ENCODE measurements around the gene AKT2.

The AKT2 gene

GRCh38 chr19:40249201-40249600 lies 35.9 kb downstream of the AKT2 start:
- no peak for DNase-seq

DNA sequence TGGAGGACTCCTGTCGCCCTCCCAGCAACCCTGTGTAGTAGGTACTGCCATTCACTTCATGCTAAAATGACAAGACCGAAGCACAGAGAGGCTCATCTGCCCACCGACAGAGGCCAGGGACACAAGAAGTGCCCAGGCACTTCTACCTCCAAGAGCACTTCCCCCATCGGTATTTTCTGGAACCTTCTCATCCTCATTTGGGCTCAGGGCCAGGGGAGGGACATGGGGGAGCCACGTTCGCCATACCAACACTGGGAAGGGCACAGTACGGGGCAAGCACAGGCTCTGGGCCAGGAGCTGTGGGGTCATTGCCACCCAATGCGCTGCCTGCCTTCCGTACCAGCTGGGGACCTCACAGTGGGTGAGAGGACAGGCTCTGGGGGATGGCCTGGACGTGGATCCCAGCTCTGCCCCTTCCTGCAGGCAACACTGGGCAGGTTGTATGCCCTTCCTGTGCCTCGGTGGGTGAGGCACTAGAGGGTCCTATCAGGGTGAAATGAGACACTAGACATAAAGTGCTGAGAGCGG lies 37.3 kb downstream of the AKT2 start:
- no peak for DNase-seq

- DNase-seq = no peak
Observed at GRCh38 chr19:40247178-40247577, 38.0 kb downstream of the AKT2 start.

- DNase-seq = no peak
Observed at GRCh38 chr19:40246292-40247073, 38.7 kb downstream of the AKT2 start.

DNA sequence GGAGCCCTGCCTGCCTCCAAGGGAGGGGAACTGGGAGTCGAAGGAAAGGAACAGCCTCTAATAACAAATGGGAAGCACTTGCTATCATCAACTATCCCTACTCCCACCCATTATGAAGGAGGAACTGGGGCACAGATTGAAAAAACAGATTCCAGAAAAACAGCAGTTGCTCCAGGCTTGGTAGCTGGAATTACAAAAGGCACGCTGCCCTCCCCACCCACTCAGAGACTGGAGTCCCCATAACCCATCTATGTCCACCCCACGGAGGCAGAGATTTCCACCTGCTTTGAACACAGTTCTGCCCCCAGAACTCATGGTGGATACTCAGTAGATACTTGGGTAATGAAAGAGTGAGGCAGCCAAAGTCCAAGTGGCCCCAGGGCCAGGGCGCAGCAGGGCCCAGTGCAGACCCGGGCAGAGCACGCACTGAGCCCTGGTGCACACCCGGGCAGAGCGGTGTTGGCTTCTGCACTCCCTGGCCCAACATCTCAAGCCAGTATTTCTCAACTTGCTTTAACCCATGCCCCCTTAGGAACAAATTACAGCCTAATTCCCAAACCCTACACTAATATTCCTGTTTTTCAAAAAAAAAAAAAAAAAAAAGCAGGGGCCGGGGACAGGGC lies 39.5 kb downstream of the AKT2 start:
- DNase-seq = no peak

DNA sequence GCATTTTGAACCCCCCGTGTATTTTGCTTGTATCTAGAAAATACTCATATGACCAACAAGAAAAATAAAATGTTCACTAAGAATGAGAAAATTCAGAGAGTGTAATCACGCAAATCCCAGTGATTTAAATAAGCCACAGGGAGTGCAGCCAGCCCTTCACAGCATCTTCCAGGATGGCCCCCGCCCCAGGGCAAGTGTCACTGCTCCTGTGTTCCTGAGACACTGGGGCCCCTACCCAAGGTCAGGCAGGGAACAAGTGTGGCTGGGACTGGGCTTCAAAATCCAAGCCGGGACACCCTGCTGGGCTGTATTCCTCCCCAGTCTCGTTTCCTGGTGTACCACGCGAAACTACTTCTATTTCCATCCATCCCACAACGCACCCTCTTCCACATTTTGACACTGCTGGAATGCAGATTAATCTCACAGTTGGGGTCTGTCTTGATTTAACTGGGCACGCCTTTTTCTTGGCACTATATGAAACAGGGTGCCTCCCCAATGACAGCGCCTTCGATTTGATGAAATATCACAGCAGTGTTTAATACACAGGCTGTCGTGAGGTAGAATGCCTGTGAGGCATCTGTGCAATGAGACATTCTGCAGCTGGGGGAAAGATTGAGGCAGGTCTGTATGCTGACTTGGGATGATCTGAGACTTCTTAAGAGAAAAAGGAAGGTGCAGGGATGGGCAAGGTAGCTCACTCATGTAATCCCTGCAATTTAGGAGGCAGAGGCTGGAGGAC lies 40.4 kb downstream of the AKT2 start:
- DNase-seq = no peak

- no peak for DNase-seq
Observed at GRCh38 chr19:40243181-40243580, 42.0 kb downstream of the AKT2 start.

GRCh38 chr19:40242480-40242879 lies 42.7 kb downstream of the AKT2 start:
- DNase-seq = no peak

DNA sequence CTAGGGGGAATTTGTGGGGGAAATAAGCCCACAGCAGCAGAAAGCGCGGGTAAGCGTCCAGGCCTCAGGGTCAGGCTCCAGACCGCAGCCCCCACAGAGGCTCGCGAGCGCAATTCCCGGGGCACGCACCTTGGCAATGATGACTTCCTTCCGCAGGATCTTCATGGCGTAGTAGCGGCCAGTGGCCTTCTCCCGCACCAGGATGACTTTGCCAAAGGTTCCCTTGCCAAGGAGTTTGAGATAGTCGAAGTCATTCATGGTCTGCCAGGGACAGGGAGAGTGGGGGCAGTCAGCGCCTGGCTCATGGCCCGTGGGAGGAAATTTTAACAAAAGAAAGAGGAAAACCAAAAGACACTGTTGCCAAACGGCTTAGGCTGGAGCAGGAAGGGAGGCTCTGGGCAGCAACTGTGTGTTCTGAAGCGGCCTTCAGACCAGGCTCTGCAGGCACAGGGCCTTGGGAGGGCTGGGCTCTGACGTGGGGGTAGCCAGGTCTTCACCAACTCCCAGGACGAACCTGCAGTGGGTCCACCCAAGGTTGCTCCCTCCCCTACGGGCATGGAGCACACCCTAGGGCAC lies 43.2 kb downstream of the AKT2 start:
- no peak for DNase-seq

DNA sequence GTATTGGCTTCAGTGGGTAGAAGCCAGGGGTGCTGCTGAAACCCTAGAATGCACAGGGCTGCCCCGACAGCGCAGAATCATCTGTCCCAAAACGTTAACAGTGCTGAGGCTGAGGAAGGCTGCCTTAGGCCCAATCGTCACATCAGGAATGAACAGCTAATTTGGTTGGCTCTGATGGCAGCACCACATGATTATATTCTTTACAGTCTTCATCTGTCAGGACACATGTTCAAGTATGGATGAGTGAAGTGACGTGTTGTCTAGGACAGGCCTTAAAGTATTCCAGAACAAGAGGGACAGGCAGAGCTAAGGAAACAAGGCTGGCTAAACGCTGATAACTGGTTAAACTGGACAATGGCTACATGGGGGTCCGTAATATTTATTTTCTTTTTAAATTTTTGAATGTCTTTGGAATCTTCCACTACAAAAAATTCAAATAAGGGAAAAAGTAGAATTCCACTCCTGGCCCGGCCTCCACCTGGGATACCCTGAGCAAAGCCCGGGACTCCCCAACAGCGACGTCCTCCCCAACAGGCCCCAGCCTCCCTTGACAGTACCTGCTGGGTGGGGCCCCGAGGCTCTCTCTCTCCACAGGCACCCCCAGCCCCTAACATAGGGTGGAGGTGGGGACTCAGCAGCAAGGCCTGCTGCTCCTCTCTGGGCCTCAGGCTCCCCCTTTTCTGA lies 43.9 kb downstream of the AKT2 start:
- DNase-seq = no peak

- DNase-seq = no peak
Observed at GRCh38 chr19:40240332-40240731, 44.8 kb downstream of the AKT2 start.

- no peak for DNase-seq
Observed at GRCh38 chr19:40239415-40240226, 45.5 kb downstream of the AKT2 start.

DNA sequence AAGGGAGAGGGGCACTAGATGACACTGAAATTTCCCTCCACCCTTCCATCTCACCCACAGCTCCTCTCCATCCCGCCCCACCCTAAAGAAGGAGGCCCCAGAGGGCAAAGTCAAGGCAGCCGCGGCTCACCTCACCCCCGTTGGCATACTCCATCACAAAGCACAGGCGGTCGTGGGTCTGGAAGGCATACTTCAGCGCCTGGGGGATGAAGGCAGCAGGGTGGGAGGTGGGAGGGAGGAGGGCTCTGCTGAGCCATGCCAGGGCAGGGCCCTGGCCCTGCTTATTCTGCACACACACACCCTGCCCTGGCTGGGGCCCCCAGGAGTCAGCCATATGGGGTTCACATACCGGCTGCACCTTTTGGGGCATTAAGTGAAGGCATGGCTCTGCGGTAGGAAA lies 46.4 kb downstream of the AKT2 start:
- DNase-seq = no peak

DNA sequence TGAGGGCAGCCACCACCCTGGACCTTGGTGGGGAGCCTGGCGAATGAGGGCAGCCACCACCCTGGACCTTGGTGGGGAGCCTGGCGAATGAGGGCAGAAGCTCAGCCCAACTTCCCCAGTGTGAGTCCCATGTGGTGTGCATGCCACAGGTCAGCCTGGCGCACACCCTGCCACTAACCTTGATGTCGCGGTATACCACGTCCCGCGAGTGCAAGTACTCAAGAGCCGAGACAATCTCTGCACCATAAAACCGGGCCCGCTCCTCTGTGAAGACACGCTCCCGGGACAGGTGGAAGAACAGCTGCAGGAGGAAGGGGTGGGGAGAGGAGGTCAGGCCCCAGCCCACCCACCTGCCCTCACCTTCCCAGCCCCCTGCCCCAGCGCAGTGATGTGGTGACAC lies 47.4 kb downstream of the AKT2 start:
- no peak for DNase-seq

DNA sequence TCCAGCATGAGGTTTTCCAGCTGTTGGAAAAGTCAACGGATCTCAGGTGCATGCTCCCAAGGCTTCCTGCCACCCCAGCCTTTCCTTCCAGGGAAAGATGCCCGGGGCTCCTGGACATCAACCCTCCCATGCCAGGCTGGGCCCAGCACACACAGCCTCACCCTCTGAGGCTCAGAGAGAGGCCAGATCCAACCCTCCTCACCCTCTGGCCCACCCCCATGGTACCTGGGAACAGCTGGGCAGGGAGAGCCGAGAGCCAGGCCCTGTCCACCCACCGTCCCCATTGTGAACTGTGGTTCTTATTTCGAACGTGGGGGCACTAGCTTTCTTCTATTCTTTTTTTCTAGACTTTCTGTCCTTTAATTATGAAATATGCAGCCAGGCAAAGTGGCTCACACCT lies 48.8 kb downstream of the AKT2 start:
- DNase-seq = no peak

DNA sequence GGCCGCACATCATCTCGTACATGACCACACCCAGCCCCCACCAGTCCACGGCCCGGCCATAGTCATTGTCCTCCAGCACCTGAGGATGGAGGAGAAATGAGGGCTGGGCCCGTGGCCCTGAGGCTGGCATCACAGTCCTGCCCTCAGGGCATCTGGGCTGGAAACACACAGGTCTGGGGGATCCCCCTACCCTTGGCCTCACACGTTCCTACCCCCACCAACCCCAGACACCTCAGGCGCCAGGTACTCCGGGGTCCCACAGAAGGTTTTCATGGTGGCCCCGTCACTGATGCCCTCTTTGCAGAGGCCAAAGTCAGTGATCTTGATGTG lies 49.2 kb downstream of the AKT2 start:
- DNase-seq = no peak

DNA sequence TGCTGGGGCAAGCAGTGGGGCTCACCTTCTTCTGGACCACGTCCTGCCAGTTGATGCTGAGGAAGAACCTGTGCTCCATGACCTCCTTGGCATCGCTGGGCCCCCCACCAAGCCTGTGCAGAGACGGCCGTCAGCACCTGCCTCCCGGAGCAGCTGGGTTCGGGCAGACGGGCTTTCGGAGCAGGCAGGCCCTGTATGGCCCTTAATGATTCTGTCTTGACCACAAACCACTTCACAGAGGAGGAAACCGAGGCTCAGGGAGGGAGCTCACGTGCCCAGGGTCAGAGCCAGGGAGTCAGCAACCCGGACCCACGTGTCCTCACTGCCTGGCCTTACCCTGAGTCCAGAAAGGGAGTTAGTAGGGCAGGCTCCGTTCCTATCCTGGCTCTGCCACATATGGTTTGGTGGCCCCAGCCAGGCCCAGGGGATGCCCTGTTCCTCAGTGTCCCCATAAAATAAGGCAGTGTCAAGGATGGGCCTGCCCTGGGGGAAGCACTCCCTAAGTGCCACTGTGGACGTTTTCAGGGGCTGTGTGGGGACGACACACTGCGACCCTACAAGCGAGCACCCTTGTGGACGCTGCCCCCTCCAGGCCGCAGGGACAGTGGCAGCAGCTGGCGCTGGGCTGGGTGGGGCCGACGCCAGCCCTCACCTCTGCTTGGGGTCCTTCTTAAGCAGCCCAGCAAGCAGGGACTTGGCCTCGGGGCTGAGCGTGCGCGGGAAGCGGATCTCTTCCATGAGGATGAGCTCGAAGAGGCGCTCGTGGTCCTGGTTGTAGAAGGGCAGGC lies 49.7 kb downstream of the AKT2 start:
- DNase-seq = no peak

- no peak for DNase-seq
Observed at GRCh38 chr19:40234429-40235237, 50.5 kb downstream of the AKT2 start.

- no peak for DNase-seq
Observed at GRCh38 chr19:40233811-40234389, 51.2 kb downstream of the AKT2 start.

Data from activated CD4-positive, alpha-beta T cell treated with anti-CD3 and anti-CD28 coated beads, Interleukin-2, amount 50 U/mL, for 48 hours (primary cell).